HG03520 (cell line): ENCODE results near the gene TENT4B.
"Not testable (repeated sequence)": the region's sequence is repeated elsewhere in the genome, so short reads cannot be mapped to it uniquely, and the experiment has no call there.

Experiments used
- ATAC-seq: cut with Tn5 transposase; IDR thresholded peaks from one replicate; pipeline ENCODE4 v1.9.1; 2021; ENCODE audit warnings: mild to moderate bottlenecking, moderate library complexity; ENCODE audit not compliant: unreplicated experiment

TENT4B gene

GRCh38 chr16:50227120-50227519 is 74.0 kb downstream of the TENT4B start:
- no peak for ATAC-seq

- no peak for ATAC-seq
Measured at GRCh38 chr16:50227665-50228064, 74.6 kb downstream of the TENT4B start.

DNA sequence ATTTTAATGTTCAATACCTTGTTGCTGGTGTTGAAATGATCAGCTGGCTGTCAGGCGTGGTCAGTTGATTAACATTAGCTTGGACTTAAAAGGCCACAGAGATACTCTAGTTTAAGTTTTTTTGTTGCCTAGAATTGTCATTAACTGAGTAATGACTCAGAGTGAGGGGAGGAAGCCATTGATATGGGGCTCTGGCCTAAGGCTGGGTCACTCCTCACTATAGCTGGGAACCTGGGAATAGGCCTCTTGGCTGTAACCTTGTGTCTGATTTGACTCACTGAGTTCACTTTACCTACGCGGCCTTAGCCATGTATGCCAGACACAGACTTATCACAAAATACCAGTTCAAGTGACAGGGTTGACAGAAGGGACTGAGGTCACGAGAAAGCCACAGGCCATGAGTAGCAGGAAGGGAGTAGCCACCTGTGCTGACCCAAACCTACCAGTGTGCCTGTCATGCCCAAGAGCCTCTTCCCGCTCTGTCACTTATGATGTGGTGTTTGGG is 75.3 kb downstream of the TENT4B start:
- ATAC-seq, result no peak

GRCh38 chr16:50229149-50229726 is 76.1 kb downstream of the TENT4B start:
- no peak for ATAC-seq

GRCh38 chr16:50234771-50235556 is 81.9 kb downstream of the TENT4B start:
- ATAC-seq, result no peak

DNA sequence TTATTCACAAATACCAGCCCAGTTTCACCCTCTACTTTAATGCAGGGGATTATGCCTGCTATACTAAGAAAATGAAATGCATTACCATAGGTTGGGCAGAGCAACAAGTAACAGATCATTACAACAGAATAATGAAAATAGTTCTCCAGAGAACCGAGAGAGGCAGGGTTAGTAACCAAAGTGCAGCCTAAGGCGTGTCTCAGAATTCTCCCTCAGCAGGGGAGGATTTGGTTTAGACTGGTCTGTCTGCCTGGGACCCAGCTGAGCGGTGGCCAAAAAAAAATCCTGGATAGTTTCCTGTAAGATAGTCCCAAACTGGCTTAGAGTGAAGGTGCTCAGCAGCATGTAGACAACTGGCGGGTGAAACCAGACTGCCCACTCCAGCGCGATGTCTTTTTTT is 82.5 kb downstream of the TENT4B start:
- no peak for ATAC-seq

DNA sequence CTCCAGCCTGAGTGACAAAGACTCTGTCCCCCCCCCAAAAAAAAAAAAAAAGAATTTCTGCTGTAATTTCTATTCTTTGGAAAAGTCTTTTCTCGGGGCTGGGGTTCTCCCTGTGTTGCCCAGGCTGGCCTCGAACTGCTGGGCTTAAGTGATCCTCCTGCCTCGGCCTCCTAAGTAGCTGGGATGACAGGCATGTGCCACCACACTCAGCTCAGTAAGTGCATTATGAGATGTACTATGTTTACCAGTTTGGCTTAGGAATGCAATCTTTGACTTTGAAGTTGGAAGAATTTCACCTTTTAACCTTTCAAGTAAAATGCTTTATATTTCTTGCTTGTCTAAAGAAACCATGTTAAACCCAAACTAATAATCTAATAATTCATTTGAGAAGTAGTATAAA is 85.2 kb downstream of the TENT4B start:
- ATAC-seq, result no peak

GRCh38 chr16:50238868-50239301 is 85.8 kb downstream of the TENT4B start:
- no peak for ATAC-seq

DNA sequence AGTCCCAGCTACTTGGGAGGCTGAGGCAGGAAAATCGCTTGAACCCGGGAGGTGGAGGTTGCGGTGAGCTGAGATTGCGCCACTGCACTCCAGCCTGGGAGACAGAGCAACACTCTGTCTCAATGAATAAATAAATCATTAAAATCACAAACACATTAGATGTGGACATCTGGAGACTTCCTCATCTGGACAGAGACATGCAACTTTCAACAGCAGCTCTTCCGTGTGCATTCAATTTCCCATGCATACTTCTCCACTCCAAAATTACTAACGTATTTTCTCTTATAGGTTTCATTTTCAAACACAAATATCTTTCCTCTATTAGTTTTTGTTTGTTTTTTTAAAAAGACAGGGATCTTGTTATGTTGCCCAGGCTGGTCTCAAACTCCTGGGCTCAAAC is 89.9 kb downstream of the TENT4B start:
- not testable (repeated sequence) for ATAC-seq

- ATAC-seq, result no peak
Measured at GRCh38 chr16:50244140-50244503, 91.0 kb downstream of the TENT4B start.

- no peak for ATAC-seq
Measured at GRCh38 chr16:50244504-50245416, 91.7 kb downstream of the TENT4B start.

DNA sequence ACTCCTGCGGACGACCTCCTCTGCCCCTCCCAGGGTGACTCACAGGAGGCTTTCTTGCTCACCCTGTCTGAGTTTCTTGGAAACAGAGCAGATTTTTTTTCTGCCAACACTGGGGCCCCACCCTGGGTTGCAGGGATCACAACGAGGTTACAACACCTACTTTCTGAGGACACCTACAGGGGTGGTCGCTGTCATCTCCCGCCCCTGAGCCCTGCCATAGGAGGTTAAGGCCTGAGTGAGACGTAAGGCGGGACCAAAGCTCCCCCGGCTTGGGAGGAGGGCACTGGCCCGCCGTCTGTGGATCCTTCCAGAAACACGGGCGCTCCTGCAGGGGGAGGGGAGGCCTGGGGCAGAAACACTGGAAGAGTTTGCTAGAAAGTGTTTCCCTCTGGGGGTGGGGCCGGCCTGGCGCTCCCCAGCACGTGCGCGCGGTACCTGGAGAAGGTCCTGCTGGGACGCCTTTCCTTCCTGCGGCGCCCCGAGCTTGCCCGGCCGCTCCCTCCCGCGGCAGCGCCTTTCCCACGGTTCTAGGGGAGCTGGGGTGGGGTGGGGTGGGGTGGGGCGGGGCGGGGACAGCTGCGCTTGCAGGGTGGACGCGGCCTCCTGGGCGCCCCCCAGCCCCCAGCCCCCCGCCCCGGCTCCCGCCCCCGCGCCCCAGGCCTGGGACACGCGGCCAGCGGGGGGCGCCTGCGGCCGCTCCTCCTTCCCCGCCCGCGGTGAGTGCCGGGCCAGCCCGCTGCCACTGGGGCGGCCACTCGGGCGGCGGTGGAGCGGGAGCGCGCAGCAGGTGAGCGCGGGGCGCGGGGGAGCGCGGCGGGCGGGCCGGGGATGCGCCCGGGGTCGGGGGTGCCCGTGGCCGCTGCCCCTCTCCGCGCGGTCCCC is 92.6 kb downstream of the TENT4B start:
- peak; percentile 60 for ATAC-seq

GRCh38 chr16:50246299-50247122 is 93.4 kb downstream of the TENT4B start:
- ATAC-seq, result no peak

GRCh38 chr16:50247123-50247905 is 94.2 kb downstream of the TENT4B start:
- ATAC-seq, result no peak

DNA sequence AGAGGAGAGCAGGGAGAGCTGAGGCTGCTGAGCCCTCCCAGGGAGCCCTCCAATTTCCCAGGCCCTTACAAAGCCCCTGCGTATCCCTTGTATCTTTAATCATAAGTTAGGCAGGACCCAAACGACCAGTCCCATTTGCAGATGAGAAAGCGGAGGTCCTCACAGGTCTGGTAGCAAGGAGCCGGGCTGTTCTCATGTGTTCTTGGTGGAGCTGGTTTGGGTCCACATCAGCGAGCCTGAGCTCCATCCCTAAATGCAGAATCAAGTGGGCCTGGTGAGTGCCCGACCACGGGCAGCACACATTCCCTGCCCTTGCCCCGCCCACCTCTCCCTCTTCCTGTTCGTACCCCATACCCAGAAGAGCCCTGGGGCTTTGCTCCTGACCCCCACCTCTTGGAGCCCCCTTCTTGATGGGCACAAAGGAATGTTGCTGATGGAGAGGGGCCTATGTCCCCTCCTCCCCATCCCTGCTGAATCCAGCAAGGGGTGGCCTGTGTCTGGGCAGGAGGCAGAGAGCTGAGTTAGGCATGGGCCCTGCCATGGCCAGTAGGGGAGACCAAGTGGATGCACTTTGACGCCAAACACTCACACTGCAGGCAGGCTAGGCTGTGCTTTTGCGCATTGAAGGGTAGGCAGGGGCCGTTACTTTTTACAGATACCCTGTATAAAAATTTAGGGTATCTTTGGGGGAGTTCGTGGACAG is 95.0 kb downstream of the TENT4B start:
- no peak for ATAC-seq

DNA sequence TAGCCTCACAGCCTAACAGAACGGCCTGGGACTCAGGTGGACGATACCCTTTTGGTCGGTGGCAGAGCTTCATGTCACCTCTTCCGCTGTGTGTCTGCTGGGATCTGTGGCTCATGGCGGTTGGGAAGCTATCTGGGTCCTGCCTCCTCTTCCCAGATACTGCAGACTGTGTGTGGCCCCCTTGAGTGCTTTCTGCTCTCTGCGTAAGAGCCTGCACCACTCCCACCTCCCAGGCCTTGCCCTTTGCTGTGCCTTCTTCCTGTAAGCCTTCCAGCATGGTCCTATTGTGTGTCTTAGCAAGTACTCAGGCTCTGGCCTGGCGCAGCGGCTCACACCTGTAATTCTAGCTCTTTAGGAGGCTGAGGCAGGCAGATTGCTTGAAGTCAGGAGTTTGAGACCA is 95.7 kb downstream of the TENT4B start:
- no peak for ATAC-seq

- no peak for ATAC-seq
Measured at GRCh38 chr16:50251375-50252081, 98.4 kb downstream of the TENT4B start.
